H1 (cell line): ENCODE data around the gene NELFB. TPM values are rescaled to one million over a fixed set of nuclear protein-coding genes. Genes with fewer than 3 reads are reported as not detected.

Experiments
- CBX5 ChIP-seq: fragments of 300-800, 300-1000 bp; sonication (generic); IDR thresholded peaks from 2 replicates; pipeline ENCODE4 v1.7.1; 2016; ENCODE audit warnings: antibody characterized with exemption, low read length, low read depth
- E2F6 ChIP-seq: IDR thresholded peaks from 2 replicates; pipeline ENCODE4 v1.6.1; 2012; ENCODE audit warnings: inconsistent platforms
- EP300 ChIP-seq, 2 experiments: IDR thresholded peaks; 1 replicate in 1 of 2; 2 replicates in 1 of 2; pipeline ENCODE4 v1.6.1; 2011 to 2012; ENCODE audit warnings: low read depth in 2 of 2, low read length in 2 of 2, mild to moderate bottlenecking in 2 of 2, borderline replicate concordance in 1 of 2, inconsistent platforms in 1 of 2, moderate library complexity in 1 of 2
- GTF2F1 ChIP-seq: IDR thresholded peaks from 2 replicates; pipeline ENCODE4 v1.6.1; 2012; ENCODE audit warnings: low read depth, low read length, improper control_type of control experiment, borderline replicate concordance
- KDM5A ChIP-seq: fragments of 200-600 bp; IDR thresholded peaks from 2 replicates; pipeline ENCODE4 v1.7.1; 2012; ENCODE audit warnings: mild to moderate bottlenecking, low read length, inconsistent platforms, mixed read lengths
- NANOG ChIP-seq: IDR thresholded peaks from 2 replicates; pipeline ENCODE4 v1.6.1; 2011; ENCODE audit warnings: low read length, low read depth, mild to moderate bottlenecking, inconsistent platforms; ENCODE audit not compliant: insufficient read depth, poor library complexity, severe bottlenecking
- SIN3A ChIP-seq, 2 experiments: IDR thresholded peaks in 1 of 2; conservative IDR thresholded peaks in 1 of 2; 2 replicates each; pipeline ENCODE4 v1.6.1; 2011 to 2012; ENCODE audit warnings: low read length in 2 of 2, improper control_type of control experiment in 1 of 2, low read depth in 1 of 2, mild to moderate bottlenecking in 1 of 2
- SIRT6 ChIP-seq: IDR thresholded peaks from one replicate; pipeline ENCODE4 v1.7.1; 2012; ENCODE audit warnings: low read length, inconsistent platforms
- TCF12 ChIP-seq: IDR thresholded peaks from 2 replicates; pipeline ENCODE4 v1.6.1; 2011; ENCODE audit warnings: low read depth, mild to moderate bottlenecking, low read length
- ZNF274 ChIP-seq: IDR thresholded peaks from 2 replicates; pipeline ENCODE4 v1.7.0; 2012; ENCODE audit warnings: low read length, borderline replicate concordance; ENCODE audit errors: extremely low read depth
- polyA plus RNA-seq, 7 experiments: library from polyadenylated mRNA; depleted of rRNA in 3 of 7; stranded (reverse) in 5 of 7; unstranded in 2 of 7; fragments of >200 nt in 5 of 7; fragments of 200-250 nt in 2 of 7; gene quantifications; 1 replicate in 5 of 7; 2 replicates in 1 of 7; 4 replicates in 1 of 7; pipeline versions ENCODE4 v1.2.1 to v1.2.3, GENCODE V29; 2011 to 2013; ENCODE audit warnings: missing spikeins in 2 of 7, mixed read lengths in 2 of 7
- total RNA-seq: library from RNA; stranded (reverse); fragmentation: NEBNext Ultra II Directional; extraction: Animal tissue kit (Norgen Biotek cat#: 25700); gene quantifications from 2 replicates; pipeline ENCODE4 v1.2.1, GENCODE V29; 2021

NELFB gene
- total and polyA plus RNA-seq, 2 of the 8 experiments (the other 6 are each of a cell fraction or from before 2014, with no cell fraction given), result 57.6 to 78.0 TPM

- no peak for TF ChIP-seq NANOG
- TF ChIP-seq GTF2F1, result no peak
- TF ChIP-seq EP300 (IDR thresholded peaks at IDR 0.05; ENCODE audit: borderline replicate concordance in 1 of 2, low read depth in 2 of 2, low read length in 2 of 2), result no peak
- TF ChIP-seq CBX5, result no peak
- TF ChIP-seq ZNF274, result no peak
- TF ChIP-seq SIN3A (conservative IDR thresholded peaks at IDR 0.05 in 1 of 2, IDR thresholded peaks at IDR 0.05 in 1 of 2; ENCODE audit: low read depth in 1 of 2, low read length in 2 of 2), result no peak
- TF ChIP-seq SIRT6, result no peak
- TF ChIP-seq TCF12, result no peak
- TF ChIP-seq E2F6, result no peak
- TF ChIP-seq KDM5A, result no peak
Measured at GRCh38 chr9:137220317-137221094, 34.6 kb upstream of the NELFB start (continued).
